ENCODE results near the gene ATOSA. TPM values are rescaled to one million over a fixed set of nuclear protein-coding genes. Genes with fewer than 3 reads are reported as not detected.

The ATOSA gene
- total and polyA plus RNA-seq, 2 of the 8 experiments (the other 6 are each of a cell fraction or from before 2014, with no cell fraction given): 4.6 to 7.9 TPM

DNA sequence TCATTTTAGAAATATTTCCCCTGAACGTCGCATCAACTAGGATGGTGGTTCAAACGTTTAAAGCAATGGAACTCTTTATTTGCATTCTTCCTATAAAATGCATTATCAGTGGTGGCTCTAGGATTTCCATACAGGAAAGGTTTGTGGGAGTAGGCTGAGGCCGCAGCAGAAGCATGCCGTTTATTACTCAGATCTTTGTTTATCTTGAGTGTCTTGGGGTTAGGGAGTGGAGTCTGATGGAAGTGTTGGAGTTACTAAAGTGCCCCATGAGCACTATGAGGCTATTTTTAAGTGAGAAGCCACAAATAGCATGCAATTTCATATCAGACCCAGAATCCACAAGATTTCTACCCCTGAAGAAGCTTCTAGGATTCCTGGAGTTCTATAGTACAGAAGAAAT is 26.2 kb downstream of the ATOSA start:
- DNase-seq (ENCODE audit: low read depth in 1 of 2, low spot score in 2 of 2) (no peak), FAIRE-seq (no peak)
- H3K79me1 ChIP-seq (ENCODE audit: low read depth, low read length): no peaks in the 10 kb centered on the region
- no peak overlapping the region for H3K4me3 ChIP-seq (ENCODE audit: extremely low read depth in 1 of 4, insufficient read depth in 2 of 4, low read depth in 3 of 4, low read length in 4 of 4)
- no peaks in the 10 kb centered on the region for H4K20me1 ChIP-seq (replicated peaks in 1 of 2; ENCODE audit: control insufficient read depth in 1 of 2, insufficient read depth in 2 of 2, low read length in 2 of 2)
- H3K14ac ChIP-seq (ENCODE audit: insufficient read length): no peak overlapping the region
- CTCF ChIA-PET (ENCODE audit: partially characterized antibody): no interaction called here
- 70% methylated on average over 5 of the region's 5 CpGs; no CpG with 5 or more reads in 1 of the 2 experiments for whole genome bisulfite sequencing, 2 experiments (ENCODE audit: extremely low coverage in 1 of 2, insufficient coverage in 1 of 2, insufficient read length in 1 of 2, insufficient replicate concordance in 2 of 2, low coverage in 1 of 2, low lambda C conversion rate in 2 of 2, missing lambda C conversion rate in 1 of 2)
- no peak overlapping the region for H3K4me2 ChIP-seq (ENCODE audit: insufficient read depth in 1 of 2, low read depth in 2 of 2, low read length in 2 of 2)
- H3K9me3 ChIP-seq (ENCODE audit: insufficient read depth in 2 of 2, low read depth in 1 of 2, low read length in 1 of 2): no peaks in the 10 kb centered on the region
- H2BK5ac ChIP-seq (ENCODE audit: low read depth, low read length): no peak overlapping the region
- no peak overlapping the region for H3K9ac ChIP-seq (replicated peaks in 1 of 4; ENCODE audit: extremely low read depth in 1 of 4, low read depth in 3 of 4, low read length in 3 of 4)
- H4K8ac ChIP-seq (ENCODE audit: extremely low read depth, insufficient read depth, low read length): no peak overlapping the region
- no peak overlapping the region for H3K23ac ChIP-seq (ENCODE audit: insufficient read length)
- H2BK20ac ChIP-seq (ENCODE audit: low read length): no peak overlapping the region
- peaks cover 0 to 2% (median 1%) of the 10 kb centered on the region in 4 experiments; a peak in 1 of 7 replicates for H3K4me1 ChIP-seq (replicated peaks in 1 of 4; ENCODE audit: control insufficient read depth in 3 of 4, insufficient read depth in 4 of 4, low read length in 3 of 4)
- no peaks in the 10 kb centered on the region for H3K23me2 ChIP-seq (ENCODE audit: low read depth, low read length)
- no peak overlapping the region for H2BK12ac ChIP-seq (ENCODE audit: low read depth, low read length)
- no peak for TF ChIP-seq CTBP2 (IDR thresholded peaks at IDR 0.05; ENCODE audit: borderline replicate concordance, insufficient read depth, insufficient read length, low read length)
- TF ChIP-seq FOSL1 (IDR thresholded peaks at IDR 0.05; ENCODE audit: insufficient read depth, low read depth, low read length): no peak
- no peak for TF ChIP-seq RBBP5 (IDR thresholded peaks at IDR 0.05; ENCODE audit: borderline replicate concordance, low read depth, low read length)
- no peak for TF ChIP-seq TCF12 (IDR thresholded peaks at IDR 0.05; ENCODE audit: low read depth, low read length)
- TF ChIP-seq POU5F1 (IDR thresholded peaks at IDR 0.05; ENCODE audit: low read depth, low read length): no peak
- TF ChIP-seq BACH1 (IDR thresholded peaks at IDR 0.05; ENCODE audit: low read length): no peak
- TF ChIP-seq, protein P1, sequence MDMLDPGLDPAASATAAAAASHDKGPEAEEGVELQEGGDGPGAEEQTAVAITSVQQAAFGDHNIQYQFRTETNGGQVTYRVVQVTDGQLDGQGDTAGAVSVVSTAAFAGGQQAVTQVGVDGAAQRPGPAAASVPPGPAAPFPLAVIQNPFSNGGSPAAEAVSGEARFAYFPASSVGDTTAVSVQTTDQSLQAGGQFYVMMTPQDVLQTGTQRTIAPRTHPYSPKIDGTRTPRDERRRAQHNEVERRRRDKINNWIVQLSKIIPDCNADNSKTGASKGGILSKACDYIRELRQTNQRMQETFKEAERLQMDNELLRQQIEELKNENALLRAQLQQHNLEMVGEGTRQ (IDR thresholded peaks at IDR 0.05; ENCODE audit: low read length): no peak
- TF ChIP-seq YY1 (IDR thresholded peaks at IDR 0.05; ENCODE audit: low read depth, low read length): no peak
- TF ChIP-seq EGR1 (IDR thresholded peaks at IDR 0.05; ENCODE audit: borderline replicate concordance, low read depth, low read length): no peak
- no peak for TF ChIP-seq POLR2AphosphoS5 (IDR thresholded peaks at IDR 0.05; ENCODE audit: low read depth, low read length)
- H2BK15ac ChIP-seq (ENCODE audit: low read length): no peak overlapping the region
- no peaks in the 10 kb centered on the region for H3K79me2 ChIP-seq (ENCODE audit: control insufficient read depth in 1 of 2, insufficient read depth in 2 of 2, low read length in 2 of 2)
- H3K56ac ChIP-seq (replicated peaks; ENCODE audit: insufficient read length, low read depth, low read length): no peak overlapping the region
- no peaks in the 10 kb centered on the region for H3K27me3 ChIP-seq (replicated peaks in 1 of 4; ENCODE audit: control insufficient read depth in 3 of 4, extremely low read depth in 1 of 4, insufficient read depth in 3 of 4, low read length in 3 of 4)
- H2BK120ac ChIP-seq (replicated peaks; ENCODE audit: low read depth, low read length): no peak overlapping the region
- no peaks in the 10 kb centered on the region for H3K36me3 ChIP-seq (ENCODE audit: control insufficient read depth in 2 of 4, insufficient read depth in 4 of 4, low read length in 3 of 4)
- H3K4ac ChIP-seq (replicated peaks; ENCODE audit: insufficient read length, low read depth, low read length): no peak overlapping the region
- no peak overlapping the region for H3K27ac ChIP-seq (ENCODE audit: low read depth, low read length)
- POLR2A ChIA-PET (ENCODE audit: partially characterized antibody): no interaction called here
- no peak overlapping the region for H3K18ac ChIP-seq (ENCODE audit: extremely low read depth, low read length)
- no peak overlapping the region for H2AK5ac ChIP-seq (ENCODE audit: low read depth, low read length)
- H2AFZ ChIP-seq (ENCODE audit: low read length): no peak overlapping the region
- no peak overlapping the region for H4K5ac ChIP-seq (ENCODE audit: insufficient read length, low read depth, low read length)
- H4K91ac ChIP-seq (replicated peaks; ENCODE audit: insufficient read length, low read length): no peak overlapping the region

Measured in H1 (cell line).